Body of pancreas (tissue), 4 donors: Measurements from ENCODE around the gene PRMT5. TPM values are rescaled to one million over a fixed set of nuclear protein-coding genes. Genes with fewer than 3 reads are reported as not detected.

ENCODE experiments used
- ATAC-seq: fragments of 150-250 bp; one replicate; pipeline ENCODE4 v1.9.1; 2016
- DNase-seq, 4 donors: peaks; one replicate each; pipeline ENCODE4 v3.0.0-alpha.2; 2019
- H3K27ac ChIP-seq, 4 donors: fragments of 200-600 bp; sonication (generic); 1 replicate in 3 of 4; 2 replicates in 1 of 4; pipeline versions ENCODE4 v1.5.1 to v1.6.1; 2016 to 2019; ENCODE audit warnings: mild to moderate bottlenecking in 1 of 4, mixed read lengths in 1 of 4, moderate library complexity in 1 of 4
- H3K27me3 ChIP-seq, 2 donors: fragments of 200-600 bp; sonication (generic); one replicate each; pipeline ENCODE4 v1.6.0; 2016; ENCODE audit warnings: mild to moderate bottlenecking in 1 of 2
- H3K36me3 ChIP-seq, 2 donors: fragments of 200-600 bp; sonication (generic); replicated peaks in 1 of 2; 2 replicates each; pipeline ENCODE4 v1.5.1; 2016; ENCODE audit warnings: low read depth in 2 of 2; ENCODE audit not compliant: insufficient read depth in 1 of 2
- H3K4me1 ChIP-seq: fragments of 200-600 bp; sonication (generic); one replicate; pipeline ENCODE4 v1.6.0; 2016
- H3K4me3 ChIP-seq, 2 donors: fragments of 200-600 bp; sonication (generic); 1 replicate in 1 of 2; 2 replicates in 1 of 2; pipeline ENCODE4 v1.5.1; 2016 to 2019
- H3K9me3 ChIP-seq, 3 donors: fragments of 200-600 bp; sonication (generic); 1 replicate in 2 of 3; 2 replicates in 1 of 3; pipeline ENCODE4 v1.5.1; 2016
- CTCF ChIP-seq, 7 experiments: fragments of 450-650 bp in 4 of 7; fragments of 200-600 bp in 3 of 7; sonication (generic) in 3 of 7; IDR thresholded peaks; one replicate each; pipeline ENCODE4 v1.5.1; 2016 to 2019; ENCODE audit warnings: antibody characterized with exemption in 7 of 7
- POLR2A ChIP-seq, 3 donors: fragments of 450-650 bp; IDR thresholded peaks; one replicate each; pipeline ENCODE4 v1.6.1; 2016; ENCODE audit warnings: antibody characterized with exemption in 3 of 3, mild to moderate bottlenecking in 2 of 3
- WGBS, 2 donors: methylation state at CpG; one replicate each; pipeline ENCODE4 v1.1.5; 2017; 5-methylcytosine and 5-hydroxymethylcytosine counted together
- intact Hi-C: fragments of 100-400 bp; cut with DNase I; formaldehyde crosslinking; loops from one replicate; pipeline ENCODE4 v1.15.1; 2023
- total RNA-seq, 2 donors: library from RNA; depleted of rRNA; stranded (reverse); fragments of >200 nt; gene quantifications; one replicate each; pipeline ENCODE4 v1.1.0, GENCODE V29; 2016

Gene PRMT5
- total RNA-seq, 2 donors from 2014 or later: 36.1 to 40.2 TPM

GRCh38 chr14:22907429-22907828 is 21.7 kb downstream of the PRMT5 start:
- 75 to 85% methylated on average over 3 of the region's 3 CpGs for WGBS, 2 donors
- Histone ChIP-seq H3K4me3 (no peak overlapping the region), H3K4me1 (peaks cover 17% of the 10 kb centered on the region), H3K27ac (no peak overlapping the region), H3K9me3 (no peaks in the 10 kb centered on the region), H3K36me3 (peaks cover 24 to 33% of the 10 kb centered on the region in 2 donors), H3K27me3 (no peaks in the 10 kb centered on the region)
- ATAC-seq: no peak
- no peak for DNase-seq
- intact Hi-C loops: no loop called here
- TF ChIP-seq POLR2A (IDR thresholded peaks at IDR 0.05): no peak
- no peak for TF ChIP-seq CTCF (IDR thresholded peaks at IDR 0.05)

DNA sequence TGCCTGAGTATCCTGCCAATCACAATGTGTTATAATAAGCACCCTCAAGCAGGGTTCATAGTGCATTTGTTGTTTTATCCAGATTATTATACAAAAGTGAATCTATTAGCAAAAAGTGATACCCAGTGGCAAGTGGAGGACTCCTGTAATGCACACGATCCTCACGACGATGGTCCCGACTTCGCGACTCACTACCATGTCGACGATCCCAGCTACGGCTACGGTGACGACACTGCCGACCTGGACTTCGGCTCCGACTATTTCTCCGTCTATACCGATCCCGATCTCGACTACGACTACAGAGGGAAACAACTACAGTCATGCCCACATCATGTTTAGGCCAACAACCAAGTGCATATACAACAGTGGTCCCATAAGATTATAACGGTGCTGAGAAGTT is 23.1 kb downstream of the PRMT5 start:
- Histone ChIP-seq H3K4me1 (peaks cover 17% of the 10 kb centered on the region), H3K27ac (no peak overlapping the region), H3K36me3 (peaks cover 30 to 39% of the 10 kb centered on the region in 2 donors), H3K4me3 (no peak overlapping the region), H3K9me3 (no peaks in the 10 kb centered on the region), H3K27me3 (no peaks in the 10 kb centered on the region)
- intact Hi-C loops: no loop called here
- TF ChIP-seq CTCF (IDR thresholded peaks at IDR 0.05) (no peak), POLR2A (IDR thresholded peaks at IDR 0.05) (no peak)
- DNase-seq: no peak
- no peak for ATAC-seq
- 94 to 99% methylated on average over 20 of the region's 20 CpGs for WGBS, 2 donors

DNA sequence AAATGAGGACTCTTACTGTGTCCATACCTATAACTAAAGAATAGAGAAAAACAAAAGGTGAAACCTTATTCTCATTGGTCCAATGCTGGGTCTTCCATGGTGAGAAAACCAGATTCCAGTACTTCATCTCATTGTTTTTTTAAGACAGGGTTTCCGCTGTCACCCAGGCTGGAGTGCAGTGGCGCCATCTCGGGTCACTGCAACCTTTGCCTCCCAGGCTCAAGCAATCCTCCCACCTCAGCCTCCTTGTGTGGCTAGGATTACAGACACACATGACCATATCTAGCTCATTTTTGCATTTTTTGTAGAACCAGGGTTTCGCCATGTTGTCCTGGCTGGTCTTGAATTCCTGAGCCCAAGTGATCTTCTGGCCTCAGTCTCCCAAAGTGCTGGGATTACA is 23.5 kb downstream of the PRMT5 start:
- Histone ChIP-seq H3K27me3 (no peaks in the 10 kb centered on the region), H3K9me3 (no peaks in the 10 kb centered on the region), H3K36me3 (peaks cover 34 to 44% of the 10 kb centered on the region in 2 donors), H3K4me1 (peaks cover 17% of the 10 kb centered on the region), H3K27ac (no peak overlapping the region), H3K4me3 (no peak overlapping the region)
- DNase-seq: no peak
- TF ChIP-seq CTCF (IDR thresholded peaks at IDR 0.05) (no peak), POLR2A (IDR thresholded peaks at IDR 0.05) (no peak)
- intact Hi-C loops: no loop called here
- no peak for ATAC-seq
- 94% methylated on average over 4 of the region's 4 CpGs for WGBS, 2 donors

- no peak overlapping the region for H3K4me3 ChIP-seq
- intact Hi-C loops: no loop called here
- peak overlapping the region in 3 of 4 donors; percentile 51 to 64 (median 63) for H3K27ac ChIP-seq
- no peaks in the 10 kb centered on the region for H3K27me3 ChIP-seq
- no peak for DNase-seq
- no peaks in the 10 kb centered on the region for H3K9me3 ChIP-seq
- peaks cover 17% of the 10 kb centered on the region for H3K4me1 ChIP-seq
- peaks cover 34% of the 10 kb centered on the region in 2 donors for H3K36me3 ChIP-seq
- TF ChIP-seq CTCF (IDR thresholded peaks at IDR 0.05): no peak
- no peak for TF ChIP-seq POLR2A (IDR thresholded peaks at IDR 0.05)
- no peak for ATAC-seq
- WGBS, 2 donors: 36 to 43% methylated on average over 2 of the region's 2 CpGs
These were observed 25.5 kb downstream of the PRMT5 start for GRCh38 chr14:22903742-22904087.

- no peak for TF ChIP-seq POLR2A (IDR thresholded peaks at IDR 0.05)
- TF ChIP-seq CTCF (IDR thresholded peaks at IDR 0.05): no peak
- 94 to 98% methylated on average over 7 of the region's 7 CpGs for WGBS, 2 donors
- intact Hi-C loops: no loop called here
These were observed 27.4 kb downstream of the PRMT5 start for GRCh38 chr14:22901799-22902198.

More at GRCh38 chr14:22901799-22902198, 27.4 kb downstream of the PRMT5 start:
- Histone ChIP-seq H3K9me3 (no peaks in the 10 kb centered on the region), H3K4me3 (no peak overlapping the region), H3K4me1 (peaks cover 17% of the 10 kb centered on the region), H3K27ac (no peak overlapping the region), H3K27me3 (no peaks in the 10 kb centered on the region), H3K36me3 (peaks cover 28 to 30% of the 10 kb centered on the region in 2 donors)
- DNase-seq (no peak), ATAC-seq (no peak)
